ENCODE measurements around the gene C22orf23. TPM values are rescaled to one million over a fixed set of nuclear protein-coding genes. Genes with fewer than 3 reads are reported as not detected.

Gene C22orf23
- total RNA-seq, 4 donors from 2014 or later: 0.21 TPM; not detected in 3

DNA sequence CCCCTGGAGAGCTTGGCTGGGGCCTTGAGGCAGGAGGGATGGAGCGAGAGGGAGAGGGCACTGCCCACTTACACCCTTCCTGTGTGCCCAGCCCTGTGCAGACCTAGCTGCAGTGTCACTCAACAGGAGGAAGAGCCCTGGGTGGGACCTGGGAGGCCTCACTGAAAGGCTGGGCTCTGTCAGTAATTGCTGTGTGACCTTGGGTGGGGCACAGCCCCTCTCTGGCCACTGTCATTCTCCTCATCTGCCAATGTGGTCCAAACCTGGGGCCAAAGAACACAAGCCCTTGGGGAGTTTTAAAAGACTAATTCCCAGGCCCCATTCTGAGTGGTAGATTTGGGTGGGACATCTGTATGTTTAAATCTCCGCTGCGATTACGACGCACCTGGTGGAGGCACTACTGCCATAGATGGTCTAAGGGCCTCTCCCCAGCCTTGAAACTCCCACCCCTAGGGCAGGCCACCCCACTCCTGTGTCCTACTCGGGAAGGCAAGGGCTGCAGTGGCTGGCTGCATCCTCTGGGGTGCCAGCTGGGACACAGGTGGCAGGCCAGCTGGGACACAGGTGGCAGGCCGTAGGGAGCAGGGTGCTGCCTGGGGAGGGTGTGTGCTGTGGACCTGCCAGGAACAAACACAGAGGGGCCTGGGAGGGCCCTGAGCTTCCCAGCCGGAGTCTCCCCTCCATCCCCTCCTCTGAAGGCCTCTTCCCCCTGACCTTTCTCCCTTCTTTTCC lies 43.3 kb upstream of the C22orf23 start:
- whole genome bisulfite sequencing, 2 donors: 64 to 65% methylated on average over 7 to 8 of the region's 8 CpGs
- Histone ChIP-seq H3K4me3 (no peak overlapping the region), H3K9me3 (no peaks in the 10 kb centered on the region), H3K36me3 (peaks cover 0 to 28% (median 0%) of the 10 kb centered on the region in 3 donors), H3K27ac (peak overlapping the region; percentile 77 to 97 (median 88)), H3K27me3 (no peaks in the 10 kb centered on the region), H3K4me1 (peaks cover 0 to 74% (median 21%) of the 10 kb centered on the region in 4 donors)
- TF ChIP-seq, protein P1, sequence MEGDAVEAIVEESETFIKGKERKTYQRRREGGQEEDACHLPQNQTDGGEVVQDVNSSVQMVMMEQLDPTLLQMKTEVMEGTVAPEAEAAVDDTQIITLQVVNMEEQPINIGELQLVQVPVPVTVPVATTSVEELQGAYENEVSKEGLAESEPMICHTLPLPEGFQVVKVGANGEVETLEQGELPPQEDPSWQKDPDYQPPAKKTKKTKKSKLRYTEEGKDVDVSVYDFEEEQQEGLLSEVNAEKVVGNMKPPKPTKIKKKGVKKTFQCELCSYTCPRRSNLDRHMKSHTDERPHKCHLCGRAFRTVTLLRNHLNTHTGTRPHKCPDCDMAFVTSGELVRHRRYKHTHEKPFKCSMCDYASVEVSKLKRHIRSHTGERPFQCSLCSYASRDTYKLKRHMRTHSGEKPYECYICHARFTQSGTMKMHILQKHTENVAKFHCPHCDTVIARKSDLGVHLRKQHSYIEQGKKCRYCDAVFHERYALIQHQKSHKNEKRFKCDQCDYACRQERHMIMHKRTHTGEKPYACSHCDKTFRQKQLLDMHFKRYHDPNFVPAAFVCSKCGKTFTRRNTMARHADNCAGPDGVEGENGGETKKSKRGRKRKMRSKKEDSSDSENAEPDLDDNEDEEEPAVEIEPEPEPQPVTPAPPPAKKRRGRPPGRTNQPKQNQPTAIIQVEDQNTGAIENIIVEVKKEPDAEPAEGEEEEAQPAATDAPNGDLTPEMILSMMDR (IDR thresholded peaks at IDR 0.05): peak in 1 of 5 experiments; percentile 20
- TF ChIP-seq EP300 (IDR thresholded peaks at IDR 0.05): no peak
- DNase-seq (ENCODE audit: low spot score in 2 of 2): no peak

DNA sequence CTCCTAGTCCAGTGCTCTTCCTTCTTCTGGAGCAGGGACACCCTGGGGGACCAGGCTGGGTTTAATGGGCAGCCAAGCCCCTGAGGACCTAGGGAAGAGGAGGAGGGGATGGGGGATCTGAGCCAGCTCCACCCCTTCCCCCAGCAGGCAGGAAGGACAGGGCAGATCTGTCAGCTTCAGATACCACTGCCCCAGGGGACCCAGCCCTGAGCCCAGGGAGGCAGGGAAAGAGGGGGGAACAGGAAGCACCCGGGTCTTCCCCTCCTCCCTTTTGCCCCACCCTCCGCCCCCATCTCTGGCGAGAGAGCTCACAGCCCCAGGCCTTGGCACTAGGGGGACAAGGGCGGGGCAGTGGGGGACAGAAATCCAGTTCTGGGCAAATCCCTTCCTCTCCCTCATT lies 42.7 kb upstream of the C22orf23 start:
- 38 to 55% methylated on average over 4 of the region's 4 CpGs for WGBS, 2 donors
- Histone ChIP-seq H3K27me3 (no peaks in the 10 kb centered on the region), H3K27ac (peak overlapping the region; percentile 67 to 97 (median 86)), H3K36me3 (peaks cover 0 to 28% (median 0%) of the 10 kb centered on the region in 3 donors), H3K4me1 (peaks cover 0 to 71% (median 21%) of the 10 kb centered on the region in 4 donors), H3K4me3 (no peak overlapping the region), H3K9me3 (no peaks in the 10 kb centered on the region)
- TF ChIP-seq, protein P1 (IDR thresholded peaks at IDR 0.05): no peak
- TF ChIP-seq EP300 (IDR thresholded peaks at IDR 0.05): peak in 1 of 2 donors; percentile 38
- DNase-seq (ENCODE audit: low spot score in 2 of 2): no peak

DNA sequence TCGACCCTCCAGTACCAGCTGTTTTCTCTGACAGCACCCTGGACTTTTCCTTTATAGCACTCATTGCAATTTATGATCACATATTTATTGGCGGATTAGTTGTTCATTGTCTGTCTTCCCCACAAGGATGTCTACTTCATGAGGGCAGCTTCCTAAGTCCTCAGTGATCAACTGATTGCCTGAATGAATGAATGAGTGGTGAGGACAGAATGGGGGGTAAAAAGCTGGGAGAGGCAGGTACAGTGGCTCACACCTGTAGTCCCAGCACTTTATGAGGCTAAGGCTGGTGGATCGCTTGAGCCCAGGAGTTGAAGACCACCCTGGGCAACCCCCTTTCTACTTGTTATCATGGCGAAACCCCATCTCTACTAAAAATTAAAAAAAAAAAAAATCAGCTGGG lies 42.1 kb upstream of the C22orf23 start:
- Histone ChIP-seq H3K27me3 (no peaks in the 10 kb centered on the region), H3K27ac (peak overlapping the region in 3 of 4 donors; percentile 67 to 97 (median 95)), H3K4me1 (peaks cover 0 to 71% (median 21%) of the 10 kb centered on the region in 4 donors), H3K9me3 (no peaks in the 10 kb centered on the region), H3K36me3 (peaks cover 0 to 28% (median 0%) of the 10 kb centered on the region in 3 donors), H3K4me3 (no peak overlapping the region)
- no peak for DNase-seq (ENCODE audit: low spot score in 2 of 2)
- TF ChIP-seq, protein P1 (IDR thresholded peaks at IDR 0.05): no peak
- TF ChIP-seq EP300 (IDR thresholded peaks at IDR 0.05) (no peak), POLR2A (IDR thresholded peaks at IDR 0.05) (no peak)
- WGBS, 2 donors: 79 to 84% methylated on average over 4 of the region's 4 CpGs

DNA sequence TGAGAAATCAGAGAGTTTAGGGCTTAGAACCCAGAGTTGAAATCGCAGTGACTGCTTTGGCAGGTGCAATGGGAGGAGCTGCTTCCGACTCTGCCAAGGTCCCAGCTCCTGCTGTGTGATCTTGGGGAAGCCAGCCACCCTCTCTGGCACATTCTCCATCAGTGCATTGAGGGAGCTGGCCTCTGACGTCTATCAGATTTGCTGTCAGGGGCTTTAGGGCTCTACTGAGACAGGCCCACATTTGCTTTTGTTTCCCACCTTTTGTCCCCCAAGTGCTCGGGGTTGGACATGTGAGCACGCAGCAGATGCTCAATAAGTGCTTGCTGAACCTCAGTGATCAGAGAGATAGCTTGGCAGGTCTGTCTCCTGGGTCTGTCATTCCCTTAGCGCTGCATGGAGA lies 41.6 kb upstream of the C22orf23 start:
- no peaks in the 10 kb centered on the region for H3K27me3 ChIP-seq
- TF ChIP-seq EP300 (IDR thresholded peaks at IDR 0.05) (no peak), POLR2A (IDR thresholded peaks at IDR 0.05) (no peak)
- TF ChIP-seq, protein P1 (IDR thresholded peaks at IDR 0.05): no peak
- H3K27ac ChIP-seq: peak overlapping the region in 2 of 4 donors; percentile 95 to 97
- no peak overlapping the region for H3K4me3 ChIP-seq
- 73 to 78% methylated on average over 6 of the region's 6 CpGs for WGBS, 2 donors
- no peaks in the 10 kb centered on the region for H3K9me3 ChIP-seq
- H3K36me3 ChIP-seq: peaks cover 0 to 31% (median 0%) of the 10 kb centered on the region in 3 donors
- H3K4me1 ChIP-seq: peaks cover 0 to 71% (median 21%) of the 10 kb centered on the region in 4 donors
- no peak for DNase-seq (ENCODE audit: low spot score in 2 of 2)

DNA sequence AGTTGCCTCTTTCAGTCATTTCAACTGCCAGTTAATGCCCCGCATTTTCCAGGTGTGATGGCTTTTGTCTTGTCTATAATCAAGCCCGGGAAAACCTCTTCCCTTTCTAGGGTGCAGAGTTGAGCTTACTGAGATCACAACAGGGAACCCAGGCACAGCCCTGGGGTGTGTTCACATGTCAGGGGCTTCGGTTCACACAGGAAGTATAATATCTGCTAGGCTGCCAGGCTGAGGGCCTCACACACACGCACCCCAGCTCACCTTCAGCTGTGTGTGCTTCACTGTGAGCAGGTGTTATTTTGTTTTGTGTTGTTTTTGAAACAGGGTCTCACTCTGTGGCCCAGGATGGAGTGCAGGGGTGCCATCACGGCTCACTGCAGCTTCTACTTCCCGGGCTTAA lies 40.6 kb upstream of the C22orf23 start:
- no peak overlapping the region for H3K4me3 ChIP-seq
- TF ChIP-seq EP300 (IDR thresholded peaks at IDR 0.05) (no peak), POLR2A (IDR thresholded peaks at IDR 0.05) (no peak)
- TF ChIP-seq, protein P1 (IDR thresholded peaks at IDR 0.05): no peak
- H3K9me3 ChIP-seq: no peaks in the 10 kb centered on the region
- DNase-seq (ENCODE audit: low spot score in 2 of 2): no peak
- 65 to 71% methylated on average over 6 of the region's 6 CpGs for WGBS, 2 donors
- peaks cover 0 to 31% (median 0%) of the 10 kb centered on the region in 3 donors for H3K36me3 ChIP-seq
- peak overlapping the region; percentile 23 to 97 (median 74) for H3K27ac ChIP-seq
- no peaks in the 10 kb centered on the region for H3K27me3 ChIP-seq
- H3K4me1 ChIP-seq: peaks cover 0 to 71% (median 19%) of the 10 kb centered on the region in 4 donors

All from tibial nerve (tissue), 4 donors.